Panc1 (cell line): ENCODE data around the gene IQCN. TPM values are rescaled to one million over a fixed set of nuclear protein-coding genes. Genes with fewer than 3 reads are reported as not detected.

ENCODE experiments used
- ATAC-seq: fragments of 200-7000 bp; cut with Tn5 transposase; 2 replicates; pipeline ENCODE4 v1.9.1; 2020; ENCODE audit warnings: mild to moderate bottlenecking, moderate library complexity
- BruUV-seq: library from RNA; stranded (reverse); fragments of 400-500 nt; replicated peaks from 2 replicates; lab custom pipeline; 2021; lab: Mats Ljungman, UMichigan
- CTCF ChIA-PET: fragments of 300-600 bp; sonication (Branson Sonifier 250); formaldehyde crosslinking; loops from one replicate; lab custom pipeline; 2022; ENCODE audit warnings: antibody characterized with exemption; lab: Charles Lee
- POLR2A ChIA-PET: fragments of 300-600 bp; sonication (Branson Sonifier 250); formaldehyde crosslinking; loops from one replicate; lab custom pipeline; 2022; ENCODE audit warnings: antibody characterized with exemption; lab: Charles Lee
- DNase-seq: peaks from one replicate; pipeline ENCODE4 v3.0.0-alpha.2; 2010; ENCODE audit warnings: low read depth, low spot score
- H3K27ac ChIP-seq: 2 replicates; pipeline ENCODE4 v1.5.1; 2011; ENCODE audit warnings: mild to moderate bottlenecking, low read length, inconsistent platforms
- H3K27me3 ChIP-seq: fragments of 200-500 bp; sonication (Bioruptor generic); 2 replicates; pipeline ENCODE4 v1.6.0; 2014; ENCODE audit warnings: low read length, inconsistent platforms; ENCODE audit not compliant: control insufficient read depth, insufficient read depth
- H3K36me3 ChIP-seq: fragments of 200-500 bp; sonication (Bioruptor generic); 2 replicates; pipeline ENCODE4 v1.5.1; 2014; ENCODE audit warnings: inconsistent platforms, mild to moderate bottlenecking, low read length, moderate library complexity; ENCODE audit not compliant: control insufficient read depth, insufficient read depth
- H3K4me1 ChIP-seq: 2 replicates; pipeline ENCODE4 v1.5.1; 2011; ENCODE audit warnings: inconsistent platforms, mild to moderate bottlenecking, low read length, moderate library complexity; ENCODE audit not compliant: control insufficient read depth, insufficient read depth
- H3K4me3 ChIP-seq, 2 experiments: 2 replicates each; pipeline ENCODE4 v1.5.1; 2011 to 2012; ENCODE audit warnings: low read depth in 2 of 2, low read length in 2 of 2, mild to moderate bottlenecking in 2 of 2, inconsistent platforms in 1 of 2, moderate library complexity in 1 of 2
- H3K9me3 ChIP-seq: fragments of 200-500 bp; sonication (Bioruptor generic); 2 replicates; pipeline ENCODE4 v1.5.1; 2014; ENCODE audit warnings: low read depth, mild to moderate bottlenecking, inconsistent platforms, low read length, moderate library complexity; ENCODE audit not compliant: control insufficient read depth, insufficient read depth
- CTCF ChIP-seq: fragments of 450-650 bp; IDR thresholded peaks from 2 replicates; pipeline ENCODE4 v1.5.1; 2017; ENCODE audit warnings: mild to moderate bottlenecking
- POLR2AphosphoS5 ChIP-seq: IDR thresholded peaks from 2 replicates; pipeline ENCODE4 v1.6.1; 2012; ENCODE audit warnings: mild to moderate bottlenecking, low read depth, low read length, moderate library complexity
- REST ChIP-seq, 2 experiments: IDR thresholded peaks; 2 replicates each; pipeline ENCODE4 v1.6.1; 2011 to 2012; ENCODE audit warnings: low read depth in 2 of 2, control low read depth in 1 of 2, low read length in 1 of 2, mild to moderate bottlenecking in 1 of 2, moderate library complexity in 1 of 2; ENCODE audit not compliant: insufficient read depth in 1 of 2
- SIN3A ChIP-seq: IDR thresholded peaks from 2 replicates; pipeline ENCODE4 v1.6.1; 2012; ENCODE audit warnings: low read depth, mild to moderate bottlenecking, low read length, moderate library complexity, borderline replicate concordance; ENCODE audit not compliant: insufficient read depth
- TCF7L2 ChIP-seq: IDR thresholded peaks from 2 replicates; pipeline ENCODE4 v1.6.1; 2011; ENCODE audit warnings: mild to moderate bottlenecking, low read depth, low read length, inconsistent platforms
- in situ Hi-C: cut with HindIII; loops from 2 replicates; pipeline ENCODE4 v1.10.0; 2016; ENCODE audit warnings: low sequenced_read_pairs, low pct_unique_long_range_greater_than_20kb
- intact Hi-C: fragments of 100-400 bp; cut with micrococcal nuclease; formaldehyde crosslinking; loops from one replicate; pipeline ENCODE4 v1.10.0; 2022; ENCODE audit not compliant: unreplicated experiment
- total RNA-seq: library from RNA; stranded (reverse); gene quantifications from one replicate; pipeline ENCODE4 v1.2.1, GENCODE V29; 2021; ENCODE audit not compliant: unreplicated experiment

The IQCN gene
- total RNA-seq, 1 experiment from 2014 or later: 2.5 TPM

- intact Hi-C loops: no loop called here
- no peaks in the 10 kb centered on the region for H3K4me1 ChIP-seq
- no peak for ATAC-seq
- no peak overlapping the region for H3K27ac ChIP-seq
- H3K9me3 ChIP-seq: no peaks in the 10 kb centered on the region
- in situ Hi-C loops: no loop called here
- ChIA-PET POLR2A (no interaction called here), CTCF (no interaction called here)
- no TSS peak for BruUV-seq
- H3K27me3 ChIP-seq: no peaks in the 10 kb centered on the region
- H3K36me3 ChIP-seq: no peaks in the 10 kb centered on the region
- H3K4me3 ChIP-seq: no peak overlapping the region
- no peak for DNase-seq
- TF ChIP-seq REST (IDR thresholded peaks at IDR 0.05; ENCODE audit: insufficient read depth in 1 of 2, low read depth in 2 of 2, low read length in 1 of 2): no peak
- no peak for TF ChIP-seq POLR2AphosphoS5
- no peak for TF ChIP-seq TCF7L2
- no peak for TF ChIP-seq SIN3A
- no peak for TF ChIP-seq CTCF
Measured at GRCh38 chr19:18261474-18261873, 12.8 kb downstream of the IQCN start.

GRCh38 chr19:18259893-18260292, 14.4 kb downstream of the IQCN start:
- no peak for DNase-seq
- no peaks in the 10 kb centered on the region for H3K27me3 ChIP-seq
- ChIA-PET POLR2A (interaction anchor here (0.6 kb wide), 1 partner anchor 40 kb away, joined by 3 read pairs; no protein-coding TSS in a partner anchor), CTCF (no interaction called here)
- intact Hi-C loops: no loop called here
- no peak overlapping the region for H3K4me3 ChIP-seq
- H3K4me1 ChIP-seq: no peaks in the 10 kb centered on the region
- H3K36me3 ChIP-seq: no peaks in the 10 kb centered on the region
- no peak for ATAC-seq
- BruUV-seq: no TSS peak
- no peak for TF ChIP-seq TCF7L2
- no peak for TF ChIP-seq POLR2AphosphoS5
- no peak for TF ChIP-seq CTCF
- no peak for TF ChIP-seq SIN3A
- no peak for TF ChIP-seq REST (IDR thresholded peaks at IDR 0.05; ENCODE audit: insufficient read depth in 1 of 2, low read depth in 2 of 2, low read length in 1 of 2)
- no peaks in the 10 kb centered on the region for H3K9me3 ChIP-seq
- in situ Hi-C loops: no loop called here
- H3K27ac ChIP-seq: no peak overlapping the region
